Uterus (tissue), 4 donors: ENCODE results near the gene GRIK4. TPM values are rescaled to one million over a fixed set of nuclear protein-coding genes. Genes with fewer than 3 reads are reported as not detected.
A peak's percentile ranks its signal among the peaks of the same experiment; 100 is the strongest.

Source experiments
- DNase-seq, 2 donors: peaks; one replicate each; pipeline ENCODE4 v3.0.0-alpha.2; 2019 to 2020
- H3K27ac ChIP-seq, 2 donors: fragments of 200-600 bp; sonication (generic); 1 replicate in 1 of 2; 2 replicates in 1 of 2; pipeline ENCODE4 v1.5.1; 2016 to 2018
- H3K27me3 ChIP-seq, 2 donors: fragments of 200-600 bp; sonication (generic); one replicate each; pipeline ENCODE4 v1.5.1; 2018 to 2019; ENCODE audit warnings: control low read depth in 1 of 2
- H3K36me3 ChIP-seq, 2 donors: fragments of 200-600 bp; sonication (generic); one replicate each; pipeline ENCODE4 v1.5.1; 2019; ENCODE audit warnings: control low read depth in 1 of 2
- H3K4me1 ChIP-seq, 2 donors: fragments of 200-600 bp; sonication (generic); one replicate each; pipeline ENCODE4 v1.5.1; 2018 to 2019; ENCODE audit warnings: control low read depth in 1 of 2
- H3K4me3 ChIP-seq, 2 donors: fragments of 200-600 bp; sonication (generic); 1 replicate in 1 of 2; 2 replicates in 1 of 2; pipeline ENCODE4 v1.5.1; 2018 to 2019; ENCODE audit warnings: mild to moderate bottlenecking in 1 of 2
- H3K9me3 ChIP-seq, 2 donors: fragments of 200-600 bp; sonication (generic); one replicate each; pipeline ENCODE4 v1.5.1; 2019; ENCODE audit warnings: control low read depth in 1 of 2
- POLR2A ChIP-seq, 2 donors: fragments of 450-650 bp; IDR thresholded peaks; one replicate each; pipeline ENCODE4 v1.6.1; 2016; ENCODE audit warnings: antibody characterized with exemption in 2 of 2, mild to moderate bottlenecking in 1 of 2, moderate library complexity in 1 of 2
- intact Hi-C: fragments of 100-400 bp; cut with DNase I; formaldehyde crosslinking; loops from one replicate; pipeline ENCODE4 v1.15.1; 2023; ENCODE audit warnings: low total_unique reads
- total RNA-seq, 4 donors: library from RNA; depleted of rRNA in 3 of 4; stranded (reverse); fragments of >200 nt in 3 of 4; gene quantifications; one replicate each; pipeline versions ENCODE4 v1.1.0 to v1.2.4, GENCODE V29; 2014 to 2023
- TF ChIP-seq, protein P1 (sequence below), 4 experiments: fragments of 200-600 bp in 2 of 4; fragments of 450-650 bp in 2 of 4; sonication (generic) in 2 of 4; IDR thresholded peaks; one replicate each; pipeline ENCODE4 v1.5.1; 2016 to 2019; ENCODE audit warnings: antibody characterized with exemption in 4 of 4, mild to moderate bottlenecking in 2 of 4, moderate library complexity in 1 of 4
- donor health status: DM: yes; HTN: yes; CAD: no.

The GRIK4 gene
- total RNA-seq, 4 donors from 2014 or later, result 0.28 to 1.1 TPM; not detected in 2

DNA sequence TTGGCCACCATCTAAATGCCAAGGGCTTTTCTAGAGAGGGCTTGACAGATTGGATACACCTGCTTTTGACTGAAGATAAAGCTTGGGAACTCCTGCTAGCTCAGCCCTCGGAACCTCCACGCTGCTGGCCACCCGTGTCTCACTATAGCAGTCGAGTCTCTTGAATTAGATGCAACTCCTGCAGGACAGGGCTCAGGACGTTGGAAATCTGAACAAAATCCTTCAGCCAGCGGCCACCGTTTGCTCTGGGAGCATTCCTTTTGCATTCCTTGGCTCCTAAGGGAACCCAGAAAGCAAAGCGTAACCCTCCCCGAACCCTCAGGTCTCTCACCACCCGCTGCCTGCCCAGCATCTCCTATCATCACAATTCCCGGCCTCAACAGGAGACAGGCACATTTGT lies 77.8 kb downstream of the GRIK4 start:
- H3K36me3 ChIP-seq, result no peaks in the 10 kb centered on the region
- no peak overlapping the region for H3K4me3 ChIP-seq
- H3K27me3 ChIP-seq, result no peaks in the 10 kb centered on the region
- no peak overlapping the region for H3K27ac ChIP-seq
- intact Hi-C loops, result no loop called here
- H3K4me1 ChIP-seq, result no peaks in the 10 kb centered on the region
- no peak for DNase-seq
- H3K9me3 ChIP-seq, result no peaks in the 10 kb centered on the region
- TF ChIP-seq POLR2A (IDR thresholded peaks at IDR 0.05), result no peak
- TF ChIP-seq, protein P1, sequence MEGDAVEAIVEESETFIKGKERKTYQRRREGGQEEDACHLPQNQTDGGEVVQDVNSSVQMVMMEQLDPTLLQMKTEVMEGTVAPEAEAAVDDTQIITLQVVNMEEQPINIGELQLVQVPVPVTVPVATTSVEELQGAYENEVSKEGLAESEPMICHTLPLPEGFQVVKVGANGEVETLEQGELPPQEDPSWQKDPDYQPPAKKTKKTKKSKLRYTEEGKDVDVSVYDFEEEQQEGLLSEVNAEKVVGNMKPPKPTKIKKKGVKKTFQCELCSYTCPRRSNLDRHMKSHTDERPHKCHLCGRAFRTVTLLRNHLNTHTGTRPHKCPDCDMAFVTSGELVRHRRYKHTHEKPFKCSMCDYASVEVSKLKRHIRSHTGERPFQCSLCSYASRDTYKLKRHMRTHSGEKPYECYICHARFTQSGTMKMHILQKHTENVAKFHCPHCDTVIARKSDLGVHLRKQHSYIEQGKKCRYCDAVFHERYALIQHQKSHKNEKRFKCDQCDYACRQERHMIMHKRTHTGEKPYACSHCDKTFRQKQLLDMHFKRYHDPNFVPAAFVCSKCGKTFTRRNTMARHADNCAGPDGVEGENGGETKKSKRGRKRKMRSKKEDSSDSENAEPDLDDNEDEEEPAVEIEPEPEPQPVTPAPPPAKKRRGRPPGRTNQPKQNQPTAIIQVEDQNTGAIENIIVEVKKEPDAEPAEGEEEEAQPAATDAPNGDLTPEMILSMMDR (IDR thresholded peaks at IDR 0.05), result no peak

DNA sequence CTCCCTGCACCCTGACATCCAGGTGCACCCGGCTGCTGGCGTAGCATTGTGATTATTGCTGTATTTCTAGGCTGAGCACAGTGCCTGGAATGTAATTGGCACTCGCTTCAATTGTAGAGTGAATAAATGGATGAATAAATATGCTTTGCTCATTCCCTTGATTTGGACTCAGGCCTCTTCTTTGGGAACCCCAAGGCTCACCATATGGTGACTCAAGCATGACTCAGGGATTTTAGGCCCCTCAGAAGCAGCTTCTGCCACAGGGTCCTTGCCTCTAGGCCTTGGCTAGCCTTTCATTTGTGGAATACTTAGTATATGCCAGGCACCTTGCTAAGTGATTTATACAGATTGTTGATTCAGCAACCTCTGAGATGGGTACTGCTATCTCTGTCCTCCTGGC lies 78.9 kb downstream of the GRIK4 start:
- Histone ChIP-seq H3K36me3 (no peaks in the 10 kb centered on the region), H3K27ac (no peak overlapping the region), H3K27me3 (no peaks in the 10 kb centered on the region), H3K4me1 (no peaks in the 10 kb centered on the region), H3K9me3 (no peaks in the 10 kb centered on the region), H3K4me3 (no peak overlapping the region)
- DNase-seq, result no peak
- no peak for TF ChIP-seq POLR2A (IDR thresholded peaks at IDR 0.05)
- TF ChIP-seq, protein P1 (IDR thresholded peaks at IDR 0.05), result no peak
- intact Hi-C loops, result no loop called here

DNA sequence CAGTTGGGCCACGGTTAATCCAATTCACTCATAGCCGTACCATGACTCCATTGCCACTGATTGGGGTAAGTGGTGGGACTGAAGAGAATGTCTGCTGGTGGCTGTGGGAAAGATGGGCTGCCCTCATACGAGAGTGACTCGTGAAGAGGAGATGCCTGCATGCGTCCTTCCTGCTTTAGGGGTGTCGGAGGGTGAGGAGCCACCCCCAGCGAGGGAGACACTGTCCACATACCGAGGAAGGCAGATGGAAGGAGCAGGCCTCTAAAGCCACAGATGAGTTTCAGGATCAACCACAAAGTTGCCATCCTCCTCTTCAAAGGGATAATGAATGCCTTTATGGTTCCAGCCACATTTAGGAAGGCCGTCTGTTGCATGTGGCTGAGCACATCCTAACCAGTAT lies 83.2 kb downstream of the GRIK4 start:
- TF ChIP-seq, protein P1 (IDR thresholded peaks at IDR 0.05), result no peak
- TF ChIP-seq POLR2A (IDR thresholded peaks at IDR 0.05), result no peak
- H3K36me3 ChIP-seq, result no peaks in the 10 kb centered on the region
- intact Hi-C loops, result no loop called here
- no peak for DNase-seq
- no peaks in the 10 kb centered on the region for H3K9me3 ChIP-seq
- H3K27me3 ChIP-seq, result no peaks in the 10 kb centered on the region
- H3K4me1 ChIP-seq, result no peaks in the 10 kb centered on the region
- H3K4me3 ChIP-seq, result no peak overlapping the region
- no peak overlapping the region for H3K27ac ChIP-seq

DNA sequence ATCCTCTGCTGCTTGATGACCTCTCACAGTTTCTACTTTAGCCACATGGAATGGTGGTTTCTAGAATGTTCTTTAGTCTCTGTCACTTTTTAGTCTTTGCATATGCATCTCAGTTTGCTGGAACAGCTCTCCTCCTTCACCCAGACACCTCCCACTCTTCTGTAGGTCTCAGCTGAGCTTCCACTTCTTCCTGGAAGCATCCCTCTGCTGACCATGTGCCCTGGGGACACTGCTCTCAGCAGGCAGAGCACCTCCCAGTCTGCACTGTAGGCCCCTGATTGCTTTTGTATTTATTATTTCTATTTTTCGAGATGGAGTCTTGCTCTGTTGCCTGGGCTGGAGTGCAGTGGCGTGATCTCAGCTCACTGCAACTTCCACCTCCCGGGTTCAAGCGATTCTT lies 84.0 kb downstream of the GRIK4 start:
- Histone ChIP-seq H3K4me1 (no peaks in the 10 kb centered on the region), H3K36me3 (no peaks in the 10 kb centered on the region), H3K27me3 (no peaks in the 10 kb centered on the region), H3K9me3 (no peaks in the 10 kb centered on the region), H3K27ac (no peak overlapping the region), H3K4me3 (no peak overlapping the region)
- intact Hi-C loops, result no loop called here
- TF ChIP-seq, protein P1 (IDR thresholded peaks at IDR 0.05), result no peak
- TF ChIP-seq POLR2A (IDR thresholded peaks at IDR 0.05), result no peak
- DNase-seq, result no peak

DNA sequence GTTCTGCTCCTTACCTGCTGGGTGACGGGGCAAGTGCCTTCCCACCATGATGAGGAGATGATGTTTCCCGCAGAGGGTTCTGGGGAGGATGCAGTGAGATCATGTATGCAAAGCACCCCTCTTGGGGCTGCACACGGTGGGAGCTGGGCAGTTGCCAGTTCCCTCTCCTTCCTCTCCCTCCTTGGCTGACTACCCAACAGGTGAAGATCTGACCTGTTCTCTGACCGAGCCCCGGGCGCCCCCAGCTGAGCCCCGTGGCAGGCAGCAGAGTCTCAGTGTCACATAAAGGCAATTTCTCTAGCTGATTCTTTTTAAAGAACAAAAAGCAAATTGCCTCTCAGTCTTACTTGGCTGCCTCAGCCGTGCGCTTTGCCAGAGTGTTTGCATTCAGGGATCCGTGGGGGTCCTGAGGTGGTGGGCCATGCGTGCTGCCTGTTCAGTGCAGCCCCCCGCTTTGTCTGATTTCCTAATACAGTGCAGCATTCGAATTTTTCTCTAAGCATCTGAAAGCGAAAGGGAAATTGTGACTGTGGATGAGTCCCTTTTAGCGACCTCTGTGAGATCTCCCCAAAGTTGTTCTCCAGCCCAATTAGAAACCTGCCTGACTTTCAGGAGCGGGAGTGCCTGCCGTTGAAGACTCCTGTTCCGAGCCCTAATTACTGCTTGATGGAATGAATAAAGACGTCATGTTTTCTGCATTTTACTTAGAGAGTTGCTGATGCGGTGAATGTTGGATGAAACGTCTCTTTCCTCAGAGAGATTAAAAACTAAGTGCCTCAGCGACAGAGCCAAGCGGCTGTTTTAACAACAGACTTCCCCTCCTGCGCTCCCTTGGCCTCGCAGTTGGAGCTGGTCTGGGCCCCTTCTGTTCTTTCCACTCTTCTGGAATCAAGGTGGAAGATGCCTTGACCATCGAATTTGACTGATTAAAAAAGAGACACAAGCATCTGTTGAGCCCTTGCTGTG lies 86.0 kb downstream of the GRIK4 start:
- Histone ChIP-seq H3K27me3 (no peaks in the 10 kb centered on the region), H3K4me1 (no peaks in the 10 kb centered on the region), H3K27ac (no peak overlapping the region), H3K36me3 (no peaks in the 10 kb centered on the region), H3K9me3 (no peaks in the 10 kb centered on the region), H3K4me3 (peak overlapping the region; percentile 3 to 11)
- intact Hi-C loops, result no loop called here
- no peak for TF ChIP-seq POLR2A (IDR thresholded peaks at IDR 0.05)
- TF ChIP-seq, protein P1 (IDR thresholded peaks at IDR 0.05), result no peak
- DNase-seq, result no peak
